Neutrophil (primary cell): ENCODE results near the gene LRRC75B.

Experiments
- H3K27ac ChIP-seq: fragments of 200-600 bp; sonication (generic); 2 replicates; pipeline ENCODE4 v1.5.1; 2016; ENCODE audit warnings: mild to moderate bottlenecking, moderate library complexity
- H3K27me3 ChIP-seq: fragments of 200-600 bp; sonication (generic); 2 replicates; pipeline ENCODE4 v1.6.0; 2016; ENCODE audit warnings: mild to moderate bottlenecking
- H3K36me3 ChIP-seq: fragments of 200-600 bp; sonication (generic); 2 replicates; pipeline ENCODE4 v1.5.1; 2017
- H3K4me1 ChIP-seq, 2 experiments: fragments of 200-600 bp in 1 of 2; sonication (generic) in 1 of 2; 1 replicate in 1 of 2; 2 replicates in 1 of 2; pipeline versions ENCODE4 v1.5.1 to v1.6.1; 2013 to 2016; ENCODE audit warnings: low read depth in 1 of 2, low read length in 1 of 2, mild to moderate bottlenecking in 1 of 2, moderate library complexity in 1 of 2; ENCODE audit not compliant: control insufficient read depth in 1 of 2, insufficient read depth in 1 of 2
- H3K4me3 ChIP-seq, 2 experiments: fragments of 200-600 bp in 1 of 2; sonication (generic) in 1 of 2; 1 replicate in 1 of 2; 2 replicates in 1 of 2; pipeline ENCODE4 v1.5.1; 2013 to 2016; ENCODE audit warnings: low read depth in 1 of 2, low read length in 1 of 2, mild to moderate bottlenecking in 1 of 2, moderate library complexity in 1 of 2
- H3K9me3 ChIP-seq: fragments of 200-600 bp; sonication (generic); 2 replicates; pipeline ENCODE4 v1.5.1; 2016
- CTCF ChIP-seq: fragments of 200-600 bp; sonication (generic); IDR thresholded peaks from 2 replicates; pipeline ENCODE4 v1.5.1; 2016; ENCODE audit warnings: antibody characterized with exemption

Gene LRRC75B

GRCh38 chr22:24540470-24540869 lies 52.4 kb downstream of the LRRC75B start:
- H3K27me3 ChIP-seq = no peaks in the 10 kb centered on the region
- H3K9me3 ChIP-seq = no peaks in the 10 kb centered on the region
- peak overlapping the region; percentile 92 for H3K27ac ChIP-seq
- no peak overlapping the region for H3K4me3 ChIP-seq
- TF ChIP-seq CTCF = no peak
- H3K4me1 ChIP-seq = peaks cover 31 to 33% of the 10 kb centered on the region in 2 experiments
- peaks cover 76% of the 10 kb centered on the region for H3K36me3 ChIP-seq

GRCh38 chr22:24536089-24536488 lies 56.8 kb downstream of the LRRC75B start:
- no peaks in the 10 kb centered on the region for H3K27me3 ChIP-seq
- H3K36me3 ChIP-seq = peaks cover 45% of the 10 kb centered on the region
- no peak for TF ChIP-seq CTCF
- no peak overlapping the region for H3K27ac ChIP-seq
- no peak overlapping the region for H3K4me3 ChIP-seq
- no peaks in the 10 kb centered on the region for H3K9me3 ChIP-seq
- H3K4me1 ChIP-seq = peaks cover 7 to 8% of the 10 kb centered on the region in 2 experiments
